ENCODE data around the gene NEB.
"Not testable (repeated sequence)": the region's sequence is repeated elsewhere in the genome, so short reads cannot be mapped to it uniquely, and the experiment has no call there.

Gene NEB

DNA sequence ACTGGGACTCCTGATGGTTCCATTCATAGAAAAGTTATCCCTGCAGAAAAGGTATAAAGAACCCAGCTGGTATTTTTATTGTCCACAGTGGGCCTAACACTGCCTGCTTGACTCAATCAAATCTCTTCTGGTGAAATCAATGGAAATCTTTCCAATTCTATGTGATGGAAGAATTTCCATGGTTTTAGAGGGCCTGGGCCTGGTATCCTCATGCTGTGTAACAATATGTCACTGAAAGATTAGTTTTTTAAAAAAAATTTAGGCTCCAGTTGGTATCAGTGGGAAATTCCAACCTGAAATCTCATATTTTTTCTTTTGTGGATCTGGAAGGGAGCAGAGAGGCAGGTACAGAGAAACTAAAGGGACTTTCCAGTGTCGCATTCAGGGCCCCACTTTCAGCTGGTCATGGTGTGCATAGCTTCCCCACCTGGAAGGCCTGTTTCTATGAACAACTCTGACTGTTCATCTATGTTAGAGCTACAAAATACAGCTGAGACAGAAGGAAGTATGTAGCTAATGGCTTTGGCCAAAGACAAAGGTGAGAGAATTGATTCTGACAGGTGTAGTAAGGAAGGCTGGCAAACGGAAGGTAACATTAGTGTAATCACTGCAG, 20.9 kb downstream of the NEB start:
- no peak for DNase-seq (ENCODE audit: low read depth)

GRCh38 chr2:151711025-151711424, 23.3 kb downstream of the NEB start:
- no peak for TF ChIP-seq CTCF (conservative IDR thresholded peaks at IDR 0.05; ENCODE audit: control insufficient read depth, insufficient read depth, low read depth, low read length)
- no peak for DNase-seq (ENCODE audit: low read depth)
- H3K4me3 ChIP-seq (ENCODE audit: control insufficient read depth, low read depth, low read length), result no peak overlapping the region

More for the DNA sequence above, 20.9 kb downstream of the NEB start:
- no peak overlapping the region for H3K4me3 ChIP-seq (ENCODE audit: control insufficient read depth, low read depth, low read length)
- no peak for TF ChIP-seq CTCF (conservative IDR thresholded peaks at IDR 0.05; ENCODE audit: control insufficient read depth, insufficient read depth, low read depth, low read length)

DNA sequence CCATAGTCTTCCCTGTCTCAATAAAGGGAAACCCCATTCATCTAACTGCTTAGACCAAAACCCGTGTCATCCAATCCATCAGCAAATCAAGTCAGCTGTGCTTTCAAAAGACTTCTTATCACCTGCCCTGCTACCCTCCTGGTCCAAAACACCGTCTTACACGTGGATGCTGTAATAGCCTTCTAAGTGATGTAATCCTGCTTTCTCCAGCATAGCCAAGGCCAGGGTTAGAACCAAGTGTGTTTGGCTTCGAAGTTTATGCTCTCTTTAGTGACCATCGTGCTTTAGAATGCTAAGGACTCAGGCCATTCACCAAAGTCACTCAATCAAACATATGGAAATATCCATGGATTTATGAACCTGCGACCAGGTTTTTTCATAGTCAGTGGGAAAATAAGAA, 25.5 kb downstream of the NEB start:
- no peak for TF ChIP-seq CTCF (conservative IDR thresholded peaks at IDR 0.05; ENCODE audit: control insufficient read depth, insufficient read depth, low read depth, low read length)
- DNase-seq (ENCODE audit: low read depth), result no peak
- H3K4me3 ChIP-seq (ENCODE audit: control insufficient read depth, low read depth, low read length), result no peak overlapping the region

DNA sequence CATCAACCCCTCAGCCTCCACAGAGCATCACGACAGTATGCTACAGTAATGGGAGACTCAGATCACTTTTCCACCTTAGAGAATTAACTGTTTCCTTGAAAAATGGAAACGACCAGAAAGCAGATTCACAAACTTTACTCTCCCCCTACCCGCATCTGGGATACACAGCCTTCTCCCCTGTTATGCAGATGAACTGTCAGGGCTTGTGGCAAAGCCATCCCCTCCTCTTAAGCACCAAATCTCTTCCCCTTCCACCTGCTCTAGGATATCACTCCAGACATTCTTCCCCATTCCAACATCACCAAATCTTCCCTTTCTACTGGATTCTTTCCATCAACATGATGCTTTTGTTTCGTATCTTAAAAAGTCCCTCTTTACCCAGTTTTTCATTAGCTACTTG, 26.4 kb downstream of the NEB start:
- no peak for DNase-seq (ENCODE audit: low read depth)
- TF ChIP-seq CTCF (conservative IDR thresholded peaks at IDR 0.05; ENCODE audit: control insufficient read depth, insufficient read depth, low read depth, low read length), result no peak
- H3K4me3 ChIP-seq (ENCODE audit: control insufficient read depth, low read depth, low read length), result no peak overlapping the region

GRCh38 chr2:151704480-151704961, 29.8 kb downstream of the NEB start:
- not testable (repeated sequence) for DNase-seq (ENCODE audit: low read depth); H3K4me3 ChIP-seq (ENCODE audit: control insufficient read depth, low read depth, low read length)

GRCh38 chr2:151698134-151698533, 36.1 kb downstream of the NEB start:
- not testable (repeated sequence) for H3K4me3 ChIP-seq (ENCODE audit: control insufficient read depth, low read depth, low read length); DNase-seq (ENCODE audit: low read depth)

DNA sequence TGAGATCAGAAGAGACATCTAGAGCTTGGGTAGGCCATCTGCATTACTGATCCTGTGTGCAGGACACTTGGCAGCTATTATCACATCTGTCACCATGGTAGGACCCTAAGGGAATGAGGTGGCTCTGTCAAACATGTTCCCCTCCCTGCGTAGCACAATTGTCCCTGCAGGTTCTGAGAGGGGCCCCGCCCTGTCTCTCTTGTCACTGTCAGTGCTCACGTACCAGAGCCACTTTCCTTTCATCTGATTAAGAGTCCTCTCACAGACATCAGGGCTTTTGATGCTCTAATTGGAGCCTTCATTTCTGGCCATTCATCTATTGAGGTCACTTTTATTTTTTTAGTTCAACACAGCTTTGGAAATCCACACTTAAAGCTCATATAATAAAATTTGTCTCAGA, 38.5 kb downstream of the NEB start:
- TF ChIP-seq CTCF (conservative IDR thresholded peaks at IDR 0.05; ENCODE audit: control insufficient read depth, insufficient read depth, low read depth, low read length), result no peak
- no peak for DNase-seq (ENCODE audit: low read depth)
- H3K4me3 ChIP-seq (ENCODE audit: control insufficient read depth, low read depth, low read length), result no peak overlapping the region

- no peak for TF ChIP-seq CTCF (conservative IDR thresholded peaks at IDR 0.05; ENCODE audit: control insufficient read depth, insufficient read depth, low read depth, low read length)
- no peak overlapping the region for H3K4me3 ChIP-seq (ENCODE audit: control insufficient read depth, low read depth, low read length)
- peak; percentile 10 for DNase-seq (ENCODE audit: low read depth)
Observed at GRCh38 chr2:151691631-151692030, 42.6 kb downstream of the NEB start.
